ENCODE results near the gene SMURF2. TPM values are rescaled to one million over a fixed set of nuclear protein-coding genes. Genes with fewer than 3 reads are reported as not detected.

Gene SMURF2
- total RNA-seq, 1 donor from 2014 or later = 39.6 TPM

GRCh38 chr17:64653985-64654355, 8.1 kb downstream of the SMURF2 start:
- Histone ChIP-seq H3K4me3 (no peak overlapping the region), H3K4me1 (peaks cover 61% of the 10 kb centered on the region), H3K36me3 (no peaks in the 10 kb centered on the region), H3K9me3 (no peaks in the 10 kb centered on the region), H3K27me3 (ENCODE audit: low read depth) (no peaks in the 10 kb centered on the region), H3K27ac (no peak overlapping the region)
- intact Hi-C loops (cut with DNase I) = no loop called here
- DNase-seq = no peak
- ATAC-seq = no peak
- no peak for TF ChIP-seq CTCF (IDR thresholded peaks at IDR 0.05)

DNA sequence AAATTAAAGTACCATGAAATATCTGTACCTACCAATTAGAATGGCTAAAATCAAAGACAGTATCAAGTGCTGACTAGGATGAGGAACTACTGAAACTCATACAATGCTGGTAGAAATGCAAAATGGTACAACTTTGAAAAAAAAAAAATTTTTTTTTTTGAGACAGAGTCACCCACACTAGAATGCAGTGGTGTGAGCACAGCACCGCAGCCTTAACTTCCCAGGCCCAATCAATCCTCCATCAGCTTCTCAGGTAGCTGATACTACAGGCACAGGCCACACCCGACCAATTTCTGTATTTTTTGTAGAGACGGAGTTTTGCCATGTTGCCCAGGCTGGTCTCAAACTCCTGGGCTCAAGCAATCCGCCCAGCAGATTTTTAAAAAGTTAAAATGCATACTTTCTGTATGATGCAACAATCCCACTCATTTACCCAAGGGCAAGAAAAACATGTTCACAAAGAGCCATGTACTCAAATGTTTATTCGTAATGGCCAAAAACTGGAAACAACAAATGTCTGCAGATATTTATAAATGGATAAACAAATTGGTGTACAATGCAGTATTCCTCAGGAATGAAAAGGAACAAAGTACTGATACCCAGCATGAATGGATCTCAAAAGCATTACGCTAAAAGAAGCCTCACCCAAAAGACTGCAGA, 8.7 kb downstream of the SMURF2 start:
- no peaks in the 10 kb centered on the region for H3K36me3 ChIP-seq
- no peaks in the 10 kb centered on the region for H3K9me3 ChIP-seq
- DNase-seq (no peak), ATAC-seq (no peak)
- H3K4me3 ChIP-seq = no peak overlapping the region
- H3K4me1 ChIP-seq = peaks cover 61% of the 10 kb centered on the region
- H3K27ac ChIP-seq = no peak overlapping the region
- intact Hi-C loops (cut with DNase I) = no loop called here
- H3K27me3 ChIP-seq (ENCODE audit: low read depth) = no peaks in the 10 kb centered on the region
- TF ChIP-seq CTCF (IDR thresholded peaks at IDR 0.05) = no peak

DNA sequence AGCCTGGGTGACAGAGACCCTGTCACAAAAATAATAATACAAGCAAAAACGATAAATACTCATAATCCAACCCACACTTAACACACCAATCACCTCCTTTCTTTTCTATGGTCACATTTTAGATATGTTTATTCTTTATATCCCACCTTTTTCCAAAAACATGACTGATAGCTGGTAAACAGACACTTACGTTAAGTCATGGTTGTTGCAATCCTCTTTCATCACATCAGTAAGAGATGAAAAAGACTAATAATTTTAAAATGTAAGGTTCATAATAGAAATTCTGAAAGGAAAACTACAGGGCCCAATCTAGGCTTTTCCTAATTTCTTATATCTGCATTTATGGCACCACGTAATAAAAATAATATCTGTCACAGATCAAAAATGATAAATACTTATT, 10.2 kb downstream of the SMURF2 start:
- no peak for TF ChIP-seq CTCF (IDR thresholded peaks at IDR 0.05)
- H3K27ac ChIP-seq = no peak overlapping the region
- H3K4me3 ChIP-seq = no peak overlapping the region
- H3K27me3 ChIP-seq (ENCODE audit: low read depth) = no peaks in the 10 kb centered on the region
- H3K36me3 ChIP-seq = no peaks in the 10 kb centered on the region
- intact Hi-C loops (cut with DNase I) = no loop called here
- no peak for DNase-seq
- no peak for ATAC-seq
- H3K9me3 ChIP-seq = no peaks in the 10 kb centered on the region
- H3K4me1 ChIP-seq = peaks cover 59% of the 10 kb centered on the region

GRCh38 chr17:64648234-64648633, 13.9 kb downstream of the SMURF2 start:
- Histone ChIP-seq H3K27ac (no peak overlapping the region), H3K27me3 (ENCODE audit: low read depth) (no peaks in the 10 kb centered on the region), H3K4me3 (no peak overlapping the region), H3K4me1 (peaks cover 43% of the 10 kb centered on the region), H3K36me3 (peaks cover 8% of the 10 kb centered on the region), H3K9me3 (no peaks in the 10 kb centered on the region)
- DNase-seq (no peak), ATAC-seq (no peak)
- intact Hi-C loops (cut with DNase I) = no loop called here
- no peak for TF ChIP-seq CTCF (IDR thresholded peaks at IDR 0.05)

DNA sequence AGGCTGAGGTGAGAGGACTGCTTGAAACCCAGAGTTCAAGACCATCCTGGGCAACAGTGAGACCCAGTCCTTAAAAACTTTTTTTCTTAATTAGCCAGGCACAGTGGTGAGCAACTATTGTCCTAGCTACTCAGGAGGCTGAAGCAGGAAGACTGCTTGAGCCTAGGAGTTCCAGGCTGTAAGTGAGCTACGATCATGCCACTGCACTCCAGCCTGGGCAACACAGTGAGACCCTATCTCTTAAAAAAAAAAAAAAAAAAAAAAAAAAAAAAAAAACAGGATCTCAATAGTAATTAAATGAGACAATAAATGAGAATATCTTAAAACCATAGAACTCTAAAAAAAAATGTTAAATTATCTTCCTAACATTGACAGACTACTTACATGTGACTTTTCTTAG, 14.3 kb downstream of the SMURF2 start:
- TF ChIP-seq CTCF (IDR thresholded peaks at IDR 0.05) = no peak
- H3K9me3 ChIP-seq = no peaks in the 10 kb centered on the region
- peaks cover 8% of the 10 kb centered on the region for H3K36me3 ChIP-seq
- ATAC-seq (no peak), DNase-seq (no peak)
- no peaks in the 10 kb centered on the region for H3K27me3 ChIP-seq (ENCODE audit: low read depth)
- intact Hi-C loops (cut with DNase I) = no loop called here
- peaks cover 38% of the 10 kb centered on the region for H3K4me1 ChIP-seq
- no peak overlapping the region for H3K4me3 ChIP-seq
- H3K27ac ChIP-seq = no peak overlapping the region
